ENCODE results near the gene SEZ6L. TPM values are rescaled to one million over a fixed set of nuclear protein-coding genes. Genes with fewer than 3 reads are reported as not detected.
"Not testable (repeated sequence)": the region's sequence is repeated elsewhere in the genome, so short reads cannot be mapped to it uniquely, and the experiment has no call there.

SEZ6L gene
- polyA plus RNA-seq, 1 donor (not counting 4 experiments of a cell fraction or from before 2014, with no cell fraction given), result not detected

GRCh38 chr22:26404851-26405421 lies 235.7 kb downstream of the SEZ6L start:
- DNase-seq (ENCODE audit: low read depth, low spot score) (no peak), FAIRE-seq (no peak)
- no peak overlapping the region for H3K9ac ChIP-seq (ENCODE audit: control insufficient read depth, extremely low read depth, insufficient read depth, low read length)
- no peak overlapping the region for H3K4me2 ChIP-seq (ENCODE audit: control insufficient read depth, extremely low read depth, insufficient read depth, low read depth, low read length)
- H2AFZ ChIP-seq (ENCODE audit: control insufficient read depth, low read length), result no peak overlapping the region
- H3K79me2 ChIP-seq (ENCODE audit: control insufficient read depth, insufficient read depth, low read length), result no peaks in the 10 kb centered on the region
- H4K20me1 ChIP-seq (ENCODE audit: control insufficient read depth, extremely low read depth, insufficient read depth, low read length), result no peaks in the 10 kb centered on the region
- no peaks in the 10 kb centered on the region for H3K9me3 ChIP-seq (ENCODE audit: control insufficient read depth, low read depth, low read length)
- H3K4me1 ChIP-seq (ENCODE audit: control insufficient read depth, extremely low read depth, insufficient read depth, low read length), result no peaks in the 10 kb centered on the region
- no peak overlapping the region for H3K27ac ChIP-seq (ENCODE audit: control insufficient read depth, insufficient read depth, low read length)
- dilution Hi-C loops (cut with MboI; ENCODE audit: extremely low pct_ligation_motif_present, low sequenced_read_pairs), result no loop called here
- no peak overlapping the region for H3K4me3 ChIP-seq (ENCODE audit: control insufficient read depth in 2 of 3, extremely low read depth in 1 of 3, insufficient read depth in 2 of 3, low read depth in 1 of 3, low read length in 3 of 3)
- H3K36me3 ChIP-seq (ENCODE audit: control insufficient read depth in 2 of 2, extremely low read depth in 1 of 2, insufficient read depth in 2 of 2, low read length in 2 of 2), result no peaks in the 10 kb centered on the region
- TF ChIP-seq CTCF (optimal IDR thresholded peaks at IDR 0.05 in 1 of 3, IDR thresholded peaks at IDR 0.05 in 1 of 3, conservative IDR thresholded peaks at IDR 0.05 in 1 of 3; ENCODE audit: extremely low read depth in 1 of 3, insufficient read depth in 2 of 3, low read length in 3 of 3) (no peak), EZH2 (IDR thresholded peaks at IDR 0.05; ENCODE audit: low read length) (no peak)
- no peaks in the 10 kb centered on the region for H3K9me1 ChIP-seq (ENCODE audit: control insufficient read depth, extremely low read depth, insufficient read depth, low read length)
- H3K27me3 ChIP-seq (ENCODE audit: control insufficient read depth, extremely low read depth, insufficient read depth, low read length), result no peaks in the 10 kb centered on the region

GRCh38 chr22:26406118-26406517 lies 236.9 kb downstream of the SEZ6L start:
- no peaks in the 10 kb centered on the region for H3K4me1 ChIP-seq (ENCODE audit: control insufficient read depth, extremely low read depth, insufficient read depth, low read length)
- H3K4me3 ChIP-seq (ENCODE audit: control insufficient read depth in 2 of 3, extremely low read depth in 1 of 3, insufficient read depth in 2 of 3, low read depth in 1 of 3, low read length in 3 of 3), result no peak overlapping the region
- no peaks in the 10 kb centered on the region for H3K79me2 ChIP-seq (ENCODE audit: control insufficient read depth, insufficient read depth, low read length)
- H3K9me1 ChIP-seq (ENCODE audit: control insufficient read depth, extremely low read depth, insufficient read depth, low read length), result no peaks in the 10 kb centered on the region
- no peak overlapping the region for H3K4me2 ChIP-seq (ENCODE audit: control insufficient read depth, extremely low read depth, insufficient read depth, low read depth, low read length)
- H2AFZ ChIP-seq (ENCODE audit: control insufficient read depth, low read length), result no peak overlapping the region
- H3K9ac ChIP-seq (ENCODE audit: control insufficient read depth, extremely low read depth, insufficient read depth, low read length), result no peak overlapping the region
- no peak for TF ChIP-seq EZH2 (IDR thresholded peaks at IDR 0.05; ENCODE audit: low read length)
- TF ChIP-seq CTCF (optimal IDR thresholded peaks at IDR 0.05 in 1 of 3, IDR thresholded peaks at IDR 0.05 in 1 of 3, conservative IDR thresholded peaks at IDR 0.05 in 1 of 3; ENCODE audit: extremely low read depth in 1 of 3, insufficient read depth in 2 of 3, low read length in 3 of 3), result no peak
- FAIRE-seq (no peak), DNase-seq (ENCODE audit: low read depth, low spot score) (no peak)
- no peak overlapping the region for H3K27ac ChIP-seq (ENCODE audit: control insufficient read depth, insufficient read depth, low read length)
- H4K20me1 ChIP-seq (ENCODE audit: control insufficient read depth, extremely low read depth, insufficient read depth, low read length), result no peaks in the 10 kb centered on the region
- H3K27me3 ChIP-seq (ENCODE audit: control insufficient read depth, extremely low read depth, insufficient read depth, low read length), result no peaks in the 10 kb centered on the region
- dilution Hi-C loops (cut with MboI; ENCODE audit: extremely low pct_ligation_motif_present, low sequenced_read_pairs), result no loop called here
- no peaks in the 10 kb centered on the region for H3K36me3 ChIP-seq (ENCODE audit: control insufficient read depth in 2 of 2, extremely low read depth in 1 of 2, insufficient read depth in 2 of 2, low read length in 2 of 2)
- no peaks in the 10 kb centered on the region for H3K9me3 ChIP-seq (ENCODE audit: control insufficient read depth, low read depth, low read length)

GRCh38 chr22:26408562-26409220 lies 239.4 kb downstream of the SEZ6L start:
- H3K9me3 ChIP-seq (ENCODE audit: control insufficient read depth, low read depth, low read length); H3K4me3 ChIP-seq (ENCODE audit: control insufficient read depth in 2 of 3, extremely low read depth in 1 of 3, insufficient read depth in 2 of 3, low read depth in 1 of 3, low read length in 3 of 3); H3K4me1 ChIP-seq (ENCODE audit: control insufficient read depth, extremely low read depth, insufficient read depth, low read length); H3K9ac ChIP-seq (ENCODE audit: control insufficient read depth, extremely low read depth, insufficient read depth, low read length); H4K20me1 ChIP-seq (ENCODE audit: control insufficient read depth, extremely low read depth, insufficient read depth, low read length); FAIRE-seq; H3K27me3 ChIP-seq (ENCODE audit: control insufficient read depth, extremely low read depth, insufficient read depth, low read length); H3K79me2 ChIP-seq (ENCODE audit: control insufficient read depth, insufficient read depth, low read length); H3K9me1 ChIP-seq (ENCODE audit: control insufficient read depth, extremely low read depth, insufficient read depth, low read length); DNase-seq (ENCODE audit: low read depth, low spot score); H2AFZ ChIP-seq (ENCODE audit: control insufficient read depth, low read length); dilution Hi-C loops (cut with MboI; ENCODE audit: extremely low pct_ligation_motif_present, low sequenced_read_pairs); H3K4me2 ChIP-seq (ENCODE audit: control insufficient read depth, extremely low read depth, insufficient read depth, low read depth, low read length); H3K36me3 ChIP-seq (ENCODE audit: control insufficient read depth in 2 of 2, extremely low read depth in 1 of 2, insufficient read depth in 2 of 2, low read length in 2 of 2); H3K27ac ChIP-seq (ENCODE audit: control insufficient read depth, insufficient read depth, low read length): not testable (repeated sequence)
